IMR-90 (cell line): ENCODE data around the gene CEP78. TPM values are rescaled to one million over a fixed set of nuclear protein-coding genes. Genes with fewer than 3 reads are reported as not detected.

ENCODE experiments used
- ATAC-seq: fragments of 200-7000 bp; cut with Tn5 transposase; 2 replicates; pipeline ENCODE4 v1.9.1; 2020; ENCODE audit warnings: low read depth, mild to moderate bottlenecking, moderate library complexity
- BruUV-seq: library from RNA; stranded (reverse); fragments of 400-500 nt; replicated peaks from 2 replicates; lab custom pipeline; 2021; lab: Mats Ljungman, UMichigan
- CTCF ChIA-PET: fragments of 300-600 bp; formaldehyde crosslinking; extraction: SDS; loops from one replicate; lab custom pipeline; 2021; ENCODE audit warnings: antibody characterized with exemption; lab: Yijun Ruan, JAX
- POLR2A ChIA-PET: fragments of 300-600 bp; sonication (Branson Sonifier 250); formaldehyde crosslinking; loops from one replicate; lab custom pipeline; 2022; ENCODE audit warnings: antibody characterized with exemption; ENCODE audit not compliant: unreplicated experiment; lab: Charles Lee
- DNase-seq: peaks from one replicate; pipeline ENCODE4 v3.0.0; 2013
- H2AFZ ChIP-seq: replicated peaks from 2 replicates; pipeline ENCODE3; 2013; ENCODE audit warnings: low read length, mild to moderate bottlenecking; ENCODE audit not compliant: poor library complexity
- H2AK5ac ChIP-seq: 2 replicates; pipeline ENCODE4 v1.6.1; 2013; ENCODE audit warnings: low read depth, low read length, inconsistent platforms
- H2AK9ac ChIP-seq: replicated peaks from 2 replicates; pipeline ENCODE3; 2013; ENCODE audit warnings: mild to moderate bottlenecking, low read depth, low read length, moderate library complexity; ENCODE audit not compliant: poor library complexity
- H2BK120ac ChIP-seq: 2 replicates; pipeline ENCODE4 v1.6.1; 2013; ENCODE audit warnings: low read depth, low read length, inconsistent platforms
- H2BK15ac ChIP-seq: 3 replicates; pipeline ENCODE4 v1.6.1; 2013; ENCODE audit warnings: low read depth, low read length, inconsistent platforms
- H2BK20ac ChIP-seq: 2 replicates; pipeline ENCODE4 v1.6.1; 2013; ENCODE audit warnings: low read depth, mild to moderate bottlenecking, inconsistent platforms, low read length, moderate library complexity
- H2BK5ac ChIP-seq: 2 replicates; pipeline ENCODE4 v1.6.1; 2013; ENCODE audit warnings: mild to moderate bottlenecking, low read depth, low read length, inconsistent platforms; ENCODE audit not compliant: poor library complexity, severe bottlenecking
- H3K14ac ChIP-seq: replicated peaks from 2 replicates; pipeline ENCODE4 v1.6.1; 2013; ENCODE audit warnings: low read depth, low read length, inconsistent platforms
- H3K18ac ChIP-seq: 2 replicates; pipeline ENCODE4 v1.6.1; 2013; ENCODE audit warnings: low read depth, low read length, control low read depth
- H3K23ac ChIP-seq: 2 replicates; pipeline ENCODE4 v1.6.1; 2013; ENCODE audit warnings: low read depth, low read length, inconsistent platforms
- H3K27ac ChIP-seq: 2 replicates; pipeline ENCODE4 v1.5.1; 2013; ENCODE audit warnings: mild to moderate bottlenecking, control low read depth, low read length; ENCODE audit not compliant: insufficient read depth
- H3K27me3 ChIP-seq: 2 replicates; pipeline ENCODE4 v1.6.1; 2013; ENCODE audit warnings: low read length; ENCODE audit not compliant: control insufficient read depth, insufficient read depth
- H3K36me3 ChIP-seq: 2 replicates; pipeline ENCODE4 v1.6.1; 2013; ENCODE audit warnings: low read length, mixed read lengths; ENCODE audit not compliant: control insufficient read depth, insufficient read depth
- H3K4ac ChIP-seq: 2 replicates; pipeline ENCODE4 v1.6.1; 2013; ENCODE audit warnings: low read depth, low read length, inconsistent platforms
- H3K4me1 ChIP-seq: 2 replicates; pipeline ENCODE4 v1.6.1; 2013; ENCODE audit warnings: low read length, mixed read lengths; ENCODE audit not compliant: control insufficient read depth, insufficient read depth
- H3K4me2 ChIP-seq: 2 replicates; pipeline ENCODE4 v1.6.1; 2013; ENCODE audit warnings: low read depth, mild to moderate bottlenecking, control low read depth, low read length, moderate library complexity
- H3K4me3 ChIP-seq: 2 replicates; pipeline ENCODE4 v1.5.1; 2013; ENCODE audit warnings: low read depth, mild to moderate bottlenecking, control low read depth, low read length, moderate library complexity; ENCODE audit not compliant: insufficient read depth
- H3K56ac ChIP-seq: 2 replicates; pipeline ENCODE4 v1.6.1; 2013; ENCODE audit warnings: low read length, inconsistent platforms; ENCODE audit not compliant: insufficient read depth; ENCODE audit errors: extremely low read depth
- H3K79me1 ChIP-seq, 2 experiments: 2 replicates each; pipeline ENCODE4 v1.6.1; 2013; ENCODE audit warnings: low read length in 2 of 2, inconsistent platforms in 1 of 2, low read depth in 1 of 2
- H3K9ac ChIP-seq: 2 replicates; pipeline ENCODE4 v1.6.1; 2013; ENCODE audit warnings: low read depth, low read length, control low read depth
- H3K9me1 ChIP-seq: 2 replicates; pipeline ENCODE4 v1.6.1; 2013; ENCODE audit warnings: low read length, inconsistent platforms; ENCODE audit not compliant: insufficient read depth
- H3K9me3 ChIP-seq: 2 replicates; pipeline ENCODE4 v1.6.1; 2013; ENCODE audit warnings: low read length; ENCODE audit not compliant: control insufficient read depth, insufficient read depth
- H4K20me1 ChIP-seq: 2 replicates; pipeline ENCODE4 v1.6.1; 2013; ENCODE audit warnings: low read length, inconsistent platforms; ENCODE audit not compliant: insufficient read depth
- H4K5ac ChIP-seq: 2 replicates; pipeline ENCODE4 v1.6.1; 2013; ENCODE audit warnings: mild to moderate bottlenecking, low read depth, low read length, control low read depth
- H4K8ac ChIP-seq, 2 experiments: 2 replicates each; pipeline ENCODE4 v1.6.1; 2013; ENCODE audit warnings: low read depth in 2 of 2, low read length in 2 of 2, control low read depth in 1 of 2, inconsistent platforms in 1 of 2
- H4K91ac ChIP-seq: 2 replicates; pipeline ENCODE4 v1.6.1; 2013; ENCODE audit warnings: low read depth, low read length, inconsistent platforms; ENCODE audit not compliant: insufficient read depth
- BHLHE40 ChIP-seq: fragments of 150-350 bp; IDR thresholded peaks from 2 replicates; pipeline ENCODE4 v1.6.1; 2016; ENCODE audit warnings: mild to moderate bottlenecking, low read depth, low read length
- CEBPB ChIP-seq: IDR thresholded peaks from 2 replicates; pipeline ENCODE4 v1.6.1; 2012; ENCODE audit warnings: low read depth, low read length, improper control_type of control experiment
- CHD1 ChIP-seq: IDR thresholded peaks from 2 replicates; pipeline ENCODE4 v1.6.1; 2012; ENCODE audit warnings: low read depth, low read length, improper control_type of control experiment
- FOS ChIP-seq: fragments of 150-350 bp; IDR thresholded peaks from 2 replicates; pipeline ENCODE4 v1.6.1; 2016; ENCODE audit warnings: low read depth, low read length
- MAFK ChIP-seq: IDR thresholded peaks from 2 replicates; pipeline ENCODE4 v1.6.1; 2012; ENCODE audit warnings: low read depth, low read length, improper control_type of control experiment
- MXI1 ChIP-seq: IDR thresholded peaks from 2 replicates; pipeline ENCODE4 v1.6.1; 2012; ENCODE audit warnings: low read depth, mild to moderate bottlenecking, low read length, moderate library complexity, borderline replicate concordance
- NFE2L2 ChIP-seq: fragments of 150-350 bp; IDR thresholded peaks from 2 replicates; pipeline ENCODE4 v1.6.1; 2016; ENCODE audit warnings: low read depth, mild to moderate bottlenecking, low read length
- POLR2A ChIP-seq: IDR thresholded peaks from 2 replicates; pipeline ENCODE4 v1.6.1; 2012; ENCODE audit warnings: mild to moderate bottlenecking, low read depth, low read length
- RAD21 ChIP-seq: IDR thresholded peaks from 2 replicates; pipeline ENCODE4 v1.6.1; 2012; ENCODE audit warnings: low read length, improper control_type of control experiment
- RFX5 ChIP-seq: IDR thresholded peaks from 2 replicates; pipeline ENCODE4 v1.8.0; 2012; ENCODE audit warnings: low read depth, mild to moderate bottlenecking, low read length, moderate library complexity
- SMC3 ChIP-seq: fragments of 150-350 bp; IDR thresholded peaks from 2 replicates; pipeline ENCODE4 v1.6.1; 2016; ENCODE audit warnings: low read depth, mild to moderate bottlenecking, antibody characterized with exemption, low read length, moderate library complexity
- WGBS, 2 experiments: methylation state at CpG; one replicate each; pipeline versions ENCODE4 v1.1.5 to v1.1.7; 2013; ENCODE audit warnings: missing lambda C conversion rate in 2 of 2; ENCODE audit not compliant: insufficient read length in 1 of 2; ENCODE audit errors: extremely low coverage in 2 of 2; 5-methylcytosine and 5-hydroxymethylcytosine counted together
- dilution Hi-C: fragments of 300-500 bp; cut with HindIII; formaldehyde crosslinking; loops from one replicate; pipeline ENCODE4 v1.14.3; 2018; ENCODE audit warnings: low sequenced_read_pairs; ENCODE audit not compliant: unreplicated experiment
- in situ Hi-C: fragments of 300-500 bp; cut with MboI; formaldehyde crosslinking; loops from 3 replicates; pipeline ENCODE4 v1.14.3; 2019; ENCODE audit warnings: low sequenced_read_pairs, inconsistent platforms, mixed read lengths
- intact Hi-C: fragments of 100-400 bp; cut with micrococcal nuclease; formaldehyde crosslinking; loops from 2 replicates; pipeline ENCODE4 v1.10.0; 2022
- polyA plus RNA-seq, 3 experiments: library from polyadenylated mRNA; depleted of rRNA; stranded (reverse); fragments of >200 nt; gene quantifications; 2 replicates each; pipeline ENCODE4 v1.2.3, GENCODE V29; 2012; ENCODE audit warnings: low replicate concordance in 1 of 3
- total RNA-seq: library from RNA; depleted of rRNA; stranded (reverse); fragments of >200 nt; gene quantifications from 2 replicates; pipeline ENCODE4 v1.2.3, GENCODE V29; 2012
- TF ChIP-seq, protein P1 (sequence below): fragments of 150-350 bp; IDR thresholded peaks from 2 replicates; pipeline ENCODE4 v1.6.1; 2016; ENCODE audit warnings: low read depth, mild to moderate bottlenecking, low read length, moderate library complexity, borderline replicate concordance
- TF ChIP-seq, protein P2 (sequence below): conservative IDR thresholded peaks from 2 replicates; pipeline ENCODE4 v1.5.1; 2012; ENCODE audit warnings: mild to moderate bottlenecking, low read depth, low read length, improper control_type of control experiment
- TF ChIP-seq, protein P3 (sequence below): fragments of 150-350 bp; IDR thresholded peaks from 2 replicates; pipeline ENCODE4 v1.6.1; 2017; ENCODE audit warnings: mild to moderate bottlenecking, antibody characterized with exemption, low read length, low read depth

The CEP78 gene
- total and polyA plus RNA-seq, 2 of the 4 experiments (the other 2 are of a cell fraction) = 9.2 to 18.3 TPM

DNA sequence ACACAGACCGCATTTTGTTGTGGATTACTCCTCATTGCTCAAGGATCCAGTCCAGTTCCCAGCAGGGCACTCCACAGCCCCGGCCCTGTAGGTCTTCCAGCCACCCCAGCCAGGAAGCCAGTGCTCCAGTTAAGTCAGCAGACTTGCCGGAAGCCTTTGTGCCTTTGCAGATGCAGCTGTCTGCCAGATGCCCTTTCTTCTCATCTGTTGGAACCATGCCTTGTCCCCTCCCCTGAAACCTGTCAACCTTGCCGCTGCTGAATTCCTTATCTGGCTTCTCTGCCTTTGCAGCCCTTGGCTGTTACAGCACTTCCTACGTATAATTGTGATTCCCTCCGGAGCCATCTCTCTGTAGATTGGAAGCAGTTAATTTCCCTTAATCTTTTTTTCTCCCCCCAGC is 89.5 kb downstream of the CEP78 start:
- Histone ChIP-seq H3K9ac (no peak overlapping the region), H3K56ac (no peak overlapping the region), H4K8ac (no peak overlapping the region), H3K36me3 (peaks cover 30% of the 10 kb centered on the region), H3K9me3 (no peaks in the 10 kb centered on the region), H4K91ac (no peak overlapping the region), H3K27ac (no peak overlapping the region), H4K20me1 (peaks cover 15% of the 10 kb centered on the region; the same call in 1 of the 2 replicates), H2AK5ac (no peak overlapping the region), H3K9me1 (peaks cover 13% of the 10 kb centered on the region), H4K5ac (no peak overlapping the region), H2BK5ac (no peak overlapping the region), H3K14ac (no peak overlapping the region), H3K4me3 (no peak overlapping the region), H2BK120ac (no peak overlapping the region), H3K4me2 (no peak overlapping the region), H3K27me3 (no peaks in the 10 kb centered on the region), H2AFZ (peak overlapping the region; percentile 65), H3K23ac (no peak overlapping the region), H2AK9ac (no peak overlapping the region), H2BK20ac (no peak overlapping the region), H3K79me1 (peaks cover 8 to 14% of the 10 kb centered on the region in 2 experiments; a peak in 3 of 4 replicates), H2BK15ac (no peak overlapping the region), H3K4me1 (peaks cover 1% of the 10 kb centered on the region; the same call in 1 of the 2 replicates), H3K18ac (no peak overlapping the region), H3K4ac (no peak overlapping the region)
- CTCF ChIA-PET = no interaction called here
- dilution Hi-C loops (no loop called here), in situ Hi-C loops (no loop called here), intact Hi-C loops (no loop called here)
- DNase-seq (peak; percentile 27), ATAC-seq (no peak; the same call in 1 of the 2 replicates)
- BruUV-seq = no TSS peak
- POLR2A ChIA-PET = no interaction called here
- WGBS, 2 experiments = 40% methylated on average over 3 of the region's 6 CpGs; no CpG with 5 or more reads in 1 of the 2 experiments
- TF ChIP-seq BHLHE40 (no peak), FOS (no peak), MXI1 (no peak), CEBPB (no peak), NFE2L2 (no peak), MAFK (no peak), SMC3 (no peak), CHD1 (no peak), RFX5 (no peak), POLR2A (no peak), RAD21 (no peak)
- TF ChIP-seq, protein P1, sequence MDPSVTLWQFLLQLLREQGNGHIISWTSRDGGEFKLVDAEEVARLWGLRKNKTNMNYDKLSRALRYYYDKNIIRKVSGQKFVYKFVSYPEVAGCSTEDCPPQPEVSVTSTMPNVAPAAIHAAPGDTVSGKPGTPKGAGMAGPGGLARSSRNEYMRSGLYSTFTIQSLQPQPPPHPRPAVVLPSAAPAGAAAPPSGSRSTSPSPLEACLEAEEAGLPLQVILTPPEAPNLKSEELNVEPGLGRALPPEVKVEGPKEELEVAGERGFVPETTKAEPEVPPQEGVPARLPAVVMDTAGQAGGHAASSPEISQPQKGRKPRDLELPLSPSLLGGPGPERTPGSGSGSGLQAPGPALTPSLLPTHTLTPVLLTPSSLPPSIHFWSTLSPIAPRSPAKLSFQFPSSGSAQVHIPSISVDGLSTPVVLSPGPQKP = no peak
- TF ChIP-seq, protein P2, sequence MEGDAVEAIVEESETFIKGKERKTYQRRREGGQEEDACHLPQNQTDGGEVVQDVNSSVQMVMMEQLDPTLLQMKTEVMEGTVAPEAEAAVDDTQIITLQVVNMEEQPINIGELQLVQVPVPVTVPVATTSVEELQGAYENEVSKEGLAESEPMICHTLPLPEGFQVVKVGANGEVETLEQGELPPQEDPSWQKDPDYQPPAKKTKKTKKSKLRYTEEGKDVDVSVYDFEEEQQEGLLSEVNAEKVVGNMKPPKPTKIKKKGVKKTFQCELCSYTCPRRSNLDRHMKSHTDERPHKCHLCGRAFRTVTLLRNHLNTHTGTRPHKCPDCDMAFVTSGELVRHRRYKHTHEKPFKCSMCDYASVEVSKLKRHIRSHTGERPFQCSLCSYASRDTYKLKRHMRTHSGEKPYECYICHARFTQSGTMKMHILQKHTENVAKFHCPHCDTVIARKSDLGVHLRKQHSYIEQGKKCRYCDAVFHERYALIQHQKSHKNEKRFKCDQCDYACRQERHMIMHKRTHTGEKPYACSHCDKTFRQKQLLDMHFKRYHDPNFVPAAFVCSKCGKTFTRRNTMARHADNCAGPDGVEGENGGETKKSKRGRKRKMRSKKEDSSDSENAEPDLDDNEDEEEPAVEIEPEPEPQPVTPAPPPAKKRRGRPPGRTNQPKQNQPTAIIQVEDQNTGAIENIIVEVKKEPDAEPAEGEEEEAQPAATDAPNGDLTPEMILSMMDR = no peak
- TF ChIP-seq, protein P3, sequence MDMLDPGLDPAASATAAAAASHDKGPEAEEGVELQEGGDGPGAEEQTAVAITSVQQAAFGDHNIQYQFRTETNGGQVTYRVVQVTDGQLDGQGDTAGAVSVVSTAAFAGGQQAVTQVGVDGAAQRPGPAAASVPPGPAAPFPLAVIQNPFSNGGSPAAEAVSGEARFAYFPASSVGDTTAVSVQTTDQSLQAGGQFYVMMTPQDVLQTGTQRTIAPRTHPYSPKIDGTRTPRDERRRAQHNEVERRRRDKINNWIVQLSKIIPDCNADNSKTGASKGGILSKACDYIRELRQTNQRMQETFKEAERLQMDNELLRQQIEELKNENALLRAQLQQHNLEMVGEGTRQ = no peak
